ENCODE results near the gene CD200R1L.

DNA sequence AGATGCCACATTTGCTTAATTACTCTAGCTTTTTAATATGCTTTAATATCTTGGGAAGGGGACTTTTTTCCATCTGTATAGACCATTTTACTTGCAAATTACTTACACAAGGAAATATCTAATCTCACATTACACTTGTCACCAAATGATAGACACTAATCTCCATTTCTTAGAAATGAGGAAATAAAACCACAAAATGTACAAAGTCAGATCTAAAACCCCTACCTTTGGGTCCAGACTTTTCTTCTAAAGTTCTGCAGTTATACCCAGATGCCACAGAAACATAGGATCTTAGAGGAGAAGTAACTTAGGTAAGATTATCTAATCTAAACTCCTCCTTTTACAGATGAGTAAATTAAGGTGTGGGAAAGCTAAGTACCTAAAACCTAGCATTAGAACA is 44.3 kb downstream of the CD200R1L start:
- TF ChIP-seq, protein P1, sequence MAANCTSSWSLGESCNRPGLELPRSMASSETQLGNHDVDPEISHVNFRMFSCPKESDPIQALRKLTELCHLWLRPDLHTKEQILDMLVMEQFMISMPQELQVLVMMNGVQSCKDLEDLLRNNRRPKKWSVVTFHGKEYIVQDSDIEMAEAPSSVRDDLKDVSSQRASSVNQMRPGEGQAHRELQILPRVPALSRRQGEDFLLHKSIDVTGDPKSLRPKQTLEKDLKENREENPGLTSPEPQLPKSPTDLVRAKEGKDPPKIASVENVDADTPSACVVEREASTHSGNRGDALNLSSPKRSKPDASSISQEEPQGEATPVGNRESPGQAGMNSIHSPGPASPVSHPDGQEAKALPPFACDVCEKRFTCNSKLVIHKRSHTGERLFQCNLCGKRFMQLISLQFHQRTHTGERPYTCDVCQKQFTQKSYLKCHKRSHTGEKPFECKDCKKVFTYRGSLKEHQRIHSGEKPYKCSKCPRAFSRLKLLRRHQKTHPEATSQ (tag by site-specific recombination; IDR thresholded peaks at IDR 0.05): no peak
- TF ChIP-seq ZNF518A (tag by site-specific recombination; conservative IDR thresholded peaks at IDR 0.05; ENCODE audit: low read depth): no peak
- TF ChIP-seq GLI4 (tag by site-specific recombination; IDR thresholded peaks at IDR 0.05): no peak
- TF ChIP-seq, protein P2, sequence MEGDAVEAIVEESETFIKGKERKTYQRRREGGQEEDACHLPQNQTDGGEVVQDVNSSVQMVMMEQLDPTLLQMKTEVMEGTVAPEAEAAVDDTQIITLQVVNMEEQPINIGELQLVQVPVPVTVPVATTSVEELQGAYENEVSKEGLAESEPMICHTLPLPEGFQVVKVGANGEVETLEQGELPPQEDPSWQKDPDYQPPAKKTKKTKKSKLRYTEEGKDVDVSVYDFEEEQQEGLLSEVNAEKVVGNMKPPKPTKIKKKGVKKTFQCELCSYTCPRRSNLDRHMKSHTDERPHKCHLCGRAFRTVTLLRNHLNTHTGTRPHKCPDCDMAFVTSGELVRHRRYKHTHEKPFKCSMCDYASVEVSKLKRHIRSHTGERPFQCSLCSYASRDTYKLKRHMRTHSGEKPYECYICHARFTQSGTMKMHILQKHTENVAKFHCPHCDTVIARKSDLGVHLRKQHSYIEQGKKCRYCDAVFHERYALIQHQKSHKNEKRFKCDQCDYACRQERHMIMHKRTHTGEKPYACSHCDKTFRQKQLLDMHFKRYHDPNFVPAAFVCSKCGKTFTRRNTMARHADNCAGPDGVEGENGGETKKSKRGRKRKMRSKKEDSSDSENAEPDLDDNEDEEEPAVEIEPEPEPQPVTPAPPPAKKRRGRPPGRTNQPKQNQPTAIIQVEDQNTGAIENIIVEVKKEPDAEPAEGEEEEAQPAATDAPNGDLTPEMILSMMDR (tag by site-specific recombination; IDR thresholded peaks at IDR 0.05): no peak
- no peak for TF ChIP-seq MEIS1 (CRISPR knock-in tag; IDR thresholded peaks at IDR 0.05; ENCODE audit: borderline replicate concordance)
